ENCODE data around the gene HABP2. TPM values are rescaled to one million over a fixed set of nuclear protein-coding genes. Genes with fewer than 3 reads are reported as not detected.
A peak's percentile ranks its signal among the peaks of the same experiment; 100 is the strongest.

The HABP2 gene
- total and polyA plus RNA-seq, 9 of the 15 experiments (the other 6 are each of a cell fraction or from before 2014, with no cell fraction given): 0.09 TPM; not detected in 8

GRCh38 chr10:113563306-113564088 is 10.6 kb downstream of the HABP2 start (continued):
- TF ChIP-seq HINFP (tag; conservative IDR thresholded peaks at IDR 0.05; ENCODE audit: low read depth): no peak
- no peak for TF ChIP-seq MED1 (CRISPR knock-in tag; IDR thresholded peaks at IDR 0.05; ENCODE audit: borderline replicate concordance)
- TF ChIP-seq, protein P1, sequence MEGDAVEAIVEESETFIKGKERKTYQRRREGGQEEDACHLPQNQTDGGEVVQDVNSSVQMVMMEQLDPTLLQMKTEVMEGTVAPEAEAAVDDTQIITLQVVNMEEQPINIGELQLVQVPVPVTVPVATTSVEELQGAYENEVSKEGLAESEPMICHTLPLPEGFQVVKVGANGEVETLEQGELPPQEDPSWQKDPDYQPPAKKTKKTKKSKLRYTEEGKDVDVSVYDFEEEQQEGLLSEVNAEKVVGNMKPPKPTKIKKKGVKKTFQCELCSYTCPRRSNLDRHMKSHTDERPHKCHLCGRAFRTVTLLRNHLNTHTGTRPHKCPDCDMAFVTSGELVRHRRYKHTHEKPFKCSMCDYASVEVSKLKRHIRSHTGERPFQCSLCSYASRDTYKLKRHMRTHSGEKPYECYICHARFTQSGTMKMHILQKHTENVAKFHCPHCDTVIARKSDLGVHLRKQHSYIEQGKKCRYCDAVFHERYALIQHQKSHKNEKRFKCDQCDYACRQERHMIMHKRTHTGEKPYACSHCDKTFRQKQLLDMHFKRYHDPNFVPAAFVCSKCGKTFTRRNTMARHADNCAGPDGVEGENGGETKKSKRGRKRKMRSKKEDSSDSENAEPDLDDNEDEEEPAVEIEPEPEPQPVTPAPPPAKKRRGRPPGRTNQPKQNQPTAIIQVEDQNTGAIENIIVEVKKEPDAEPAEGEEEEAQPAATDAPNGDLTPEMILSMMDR (IDR thresholded peaks at IDR 0.05 in 2 of 3, conservative IDR thresholded peaks at IDR 0.05 in 1 of 3; ENCODE audit: insufficient read depth in 2 of 3, low read depth in 1 of 3, low read length in 3 of 3): peak; percentile 78 to 89 (median 83)
- TF ChIP-seq COPS2 (conservative IDR thresholded peaks at IDR 0.05): no peak
- 0 out of 4 replicates have a peak, but pooled peaks of 1 of the 2 experiments have one; percentile 6 for TF ChIP-seq RCOR1 (IDR thresholded peaks at IDR 0.05; ENCODE audit: borderline replicate concordance in 1 of 2, low read depth in 2 of 2, low read length in 2 of 2)
- no peak for TF ChIP-seq XRCC4 (IDR thresholded peaks at IDR 0.05; ENCODE audit: extremely low read depth, insufficient read depth, insufficient read length)
- TF ChIP-seq RNF2 (IDR thresholded peaks at IDR 0.05): no peak
- TF ChIP-seq, protein P2, sequence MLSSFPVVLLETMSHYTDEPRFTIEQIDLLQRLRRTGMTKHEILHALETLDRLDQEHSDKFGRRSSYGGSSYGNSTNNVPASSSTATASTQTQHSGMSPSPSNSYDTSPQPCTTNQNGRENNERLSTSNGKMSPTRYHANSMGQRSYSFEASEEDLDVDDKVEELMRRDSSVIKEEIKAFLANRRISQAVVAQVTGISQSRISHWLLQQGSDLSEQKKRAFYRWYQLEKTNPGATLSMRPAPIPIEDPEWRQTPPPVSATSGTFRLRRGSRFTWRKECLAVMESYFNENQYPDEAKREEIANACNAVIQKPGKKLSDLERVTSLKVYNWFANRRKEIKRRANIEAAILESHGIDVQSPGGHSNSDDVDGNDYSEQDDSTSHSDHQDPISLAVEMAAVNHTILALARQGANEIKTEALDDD (IDR thresholded peaks at IDR 0.05): no peak
- TF ChIP-seq TFE3 (CRISPR knock-in tag; IDR thresholded peaks at IDR 0.05): no peak
- no peak for TF ChIP-seq HLTF (IDR thresholded peaks at IDR 0.05)
- TF ChIP-seq NCOA2 (IDR thresholded peaks at IDR 0.05; ENCODE audit: partially characterized antibody in 2 of 2): peak in 1 of 2 experiments; percentile 77
- TF ChIP-seq HIVEP1 (CRISPR knock-in tag; IDR thresholded peaks at IDR 0.05): no peak
- TF ChIP-seq CHCHD3 (CRISPR knock-in tag; IDR thresholded peaks at IDR 0.05): no peak
- TF ChIP-seq IRF9 (tag; IDR thresholded peaks at IDR 0.05): no peak
- TF ChIP-seq NR0B1 (IDR thresholded peaks at IDR 0.05; ENCODE audit: partially characterized antibody): no peak
- TF ChIP-seq, protein P3, sequence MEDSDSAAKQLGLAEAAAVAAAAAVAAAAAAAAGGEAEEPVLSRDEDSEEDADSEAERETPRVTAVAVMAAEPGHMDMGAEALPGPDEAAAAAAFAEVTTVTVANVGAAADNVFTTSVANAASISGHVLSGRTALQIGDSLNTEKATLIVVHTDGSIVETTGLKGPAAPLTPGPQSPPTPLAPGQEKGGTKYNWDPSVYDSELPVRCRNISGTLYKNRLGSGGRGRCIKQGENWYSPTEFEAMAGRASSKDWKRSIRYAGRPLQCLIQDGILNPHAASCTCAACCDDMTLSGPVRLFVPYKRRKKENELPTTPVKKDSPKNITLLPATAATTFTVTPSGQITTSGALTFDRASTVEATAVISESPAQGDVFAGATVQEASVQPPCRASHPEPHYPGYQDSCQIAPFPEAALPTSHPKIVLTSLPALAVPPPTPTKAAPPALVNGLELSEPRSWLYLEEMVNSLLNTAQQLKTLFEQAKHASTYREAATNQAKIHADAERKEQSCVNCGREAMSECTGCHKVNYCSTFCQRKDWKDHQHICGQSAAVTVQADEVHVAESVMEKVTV (CRISPR knock-in tag; IDR thresholded peaks at IDR 0.05): peak; percentile 62
